Keratinocyte (primary cell): ENCODE data around the gene OSGEP. TPM values are rescaled to one million over a fixed set of nuclear protein-coding genes. Genes with fewer than 3 reads are reported as not detected.

ENCODE experiments used
- DNase-seq: peaks from one replicate; pipeline ENCODE4 v3.0.0-alpha.2; 2011; ENCODE audit warnings: low read depth, missing footprints, low spot score
- FAIRE-seq: peaks from 2 replicates; lab custom pipeline; 2011; peaks lifted over from hg19 to GRCh38; lab: Jason Lieb, UNC
- H2AFZ ChIP-seq: 2 replicates; pipeline ENCODE4 v1.6.0; 2012; ENCODE audit warnings: low read length, control low read depth, inconsistent platforms; ENCODE audit not compliant: control insufficient read depth
- H3K27ac ChIP-seq: 2 replicates; pipeline ENCODE4 v1.5.1; 2011; ENCODE audit warnings: low read length; ENCODE audit not compliant: control insufficient read depth, insufficient read depth
- H3K27me3 ChIP-seq: 3 replicates; pipeline ENCODE4 v1.6.0; 2011; ENCODE audit warnings: low read length; ENCODE audit not compliant: control insufficient read depth, insufficient read depth; ENCODE audit errors: extremely low read depth
- H3K36me3 ChIP-seq, 2 experiments: 2 replicates in 1 of 2; 3 replicates in 1 of 2; pipeline ENCODE4 v1.5.1; 2011; ENCODE audit warnings: low read length in 2 of 2, mild to moderate bottlenecking in 1 of 2; ENCODE audit not compliant: control insufficient read depth in 2 of 2, insufficient read depth in 2 of 2; ENCODE audit errors: extremely low read depth in 1 of 2
- H3K4me1 ChIP-seq: 3 replicates; pipeline ENCODE4 v1.5.1; 2011; ENCODE audit warnings: low read length; ENCODE audit not compliant: control insufficient read depth, insufficient read depth; ENCODE audit errors: extremely low read depth
- H3K4me2 ChIP-seq: 3 replicates; pipeline ENCODE4 v1.6.0; 2011; ENCODE audit warnings: low read depth, low read length; ENCODE audit not compliant: control insufficient read depth, insufficient read depth; ENCODE audit errors: extremely low read depth
- H3K4me3 ChIP-seq, 3 experiments: fragments of 200-600 bp in 1 of 3; sonication (generic) in 1 of 3; 2 replicates in 2 of 3; 3 replicates in 1 of 3; pipeline ENCODE4 v1.5.1; 2011 to 2016; ENCODE audit warnings: low read length in 3 of 3, mild to moderate bottlenecking in 3 of 3, control low read depth in 2 of 3, inconsistent platforms in 1 of 3, low read depth in 1 of 3, mixed read lengths in 1 of 3, mixed run types in 1 of 3, moderate library complexity in 1 of 3; ENCODE audit not compliant: control insufficient read depth in 2 of 3, insufficient read depth in 2 of 3; ENCODE audit errors: extremely low read depth in 1 of 3
- H3K79me2 ChIP-seq: 2 replicates; pipeline ENCODE4 v1.6.0; 2012; ENCODE audit warnings: low read length; ENCODE audit not compliant: control insufficient read depth, insufficient read depth
- H3K9ac ChIP-seq: 3 replicates; pipeline ENCODE4 v1.6.0; 2011; ENCODE audit warnings: low read length; ENCODE audit not compliant: control insufficient read depth, insufficient read depth; ENCODE audit errors: extremely low read depth
- H3K9me1 ChIP-seq: 3 replicates; pipeline ENCODE4 v1.6.0; 2011; ENCODE audit warnings: low read length; ENCODE audit not compliant: control insufficient read depth, insufficient read depth; ENCODE audit errors: extremely low read depth
- H3K9me3 ChIP-seq: 2 replicates; pipeline ENCODE4 v1.5.1; 2012; ENCODE audit warnings: low read depth, low read length; ENCODE audit not compliant: control insufficient read depth
- H4K20me1 ChIP-seq: 3 replicates; pipeline ENCODE4 v1.6.0; 2011; ENCODE audit warnings: low read length; ENCODE audit not compliant: control insufficient read depth, insufficient read depth; ENCODE audit errors: extremely low read depth
- EZH2 ChIP-seq: IDR thresholded peaks from one replicate; pipeline ENCODE4 v1.6.1; 2012; ENCODE audit warnings: inconsistent platforms, mild to moderate bottlenecking, low read length, moderate library complexity
- dilution Hi-C: fragments of 300-500 bp; cut with MboI; formaldehyde crosslinking; loops from one replicate; pipeline ENCODE4 v1.7.0; 2020; ENCODE audit warnings: low sequenced_read_pairs; ENCODE audit not compliant: extremely low pct_ligation_motif_present
- polyA plus RNA-seq, 5 experiments: library from polyadenylated mRNA; depleted of rRNA in 3 of 5; stranded (reverse) in 3 of 5; stranded (forward) in 1 of 5; unstranded in 1 of 5; fragments of >200 nt; gene quantifications; 1 replicate in 1 of 5; 2 replicates in 3 of 5; 3 replicates in 1 of 5; pipeline versions ENCODE4 v1.2.1 to v1.2.3, GENCODE V29; 2011 to 2012; ENCODE audit warnings: missing spikeins in 2 of 5, low read depth in 1 of 5, low replicate concordance in 1 of 5
- TF ChIP-seq, protein P1 (sequence below), 3 experiments: IDR thresholded peaks in 1 of 3; conservative IDR thresholded peaks in 1 of 3; optimal IDR thresholded peaks in 1 of 3; 2 replicates in 2 of 3; 3 replicates in 1 of 3; pipeline versions ENCODE3 to v1.5.1; 2011; ENCODE audit warnings: low read length in 3 of 3, mild to moderate bottlenecking in 3 of 3, moderate library complexity in 2 of 3, control low read depth in 1 of 3, inconsistent platforms in 1 of 3; ENCODE audit not compliant: insufficient read depth in 2 of 3; ENCODE audit errors: extremely low read depth in 1 of 3

Gene OSGEP
- polyA plus RNA-seq, 1 donor (not counting 4 experiments of a cell fraction or from before 2014, with no cell fraction given): 34.5 TPM

DNA sequence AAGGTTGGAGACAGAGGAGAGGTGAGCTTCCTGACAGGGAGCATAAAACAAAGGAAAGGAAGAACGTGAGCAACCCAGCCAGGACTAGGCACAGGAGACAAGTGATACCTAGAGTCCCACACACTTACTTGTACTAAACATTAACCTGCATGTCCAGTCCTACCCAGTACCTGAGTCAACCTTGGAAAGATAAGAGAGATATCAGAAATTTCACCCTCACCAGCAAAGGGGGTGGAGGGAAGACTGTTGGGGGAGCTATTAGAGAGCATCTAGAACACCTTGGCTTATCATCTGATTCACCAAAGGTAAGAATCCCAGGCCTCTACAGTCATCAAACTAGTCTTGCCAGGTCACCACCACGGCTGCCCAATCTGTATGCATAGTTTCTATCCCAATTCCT lies 29.8 kb downstream of the OSGEP start:
- Histone ChIP-seq H4K20me1 (no peaks in the 10 kb centered on the region), H3K4me3 (no peak overlapping the region), H3K27me3 (no peaks in the 10 kb centered on the region), H3K9me1 (no peaks in the 10 kb centered on the region), H3K4me1 (peaks cover 7% of the 10 kb centered on the region), H3K4me2 (no peak overlapping the region), H3K9ac (no peak overlapping the region), H3K27ac (no peak overlapping the region), H3K79me2 (no peaks in the 10 kb centered on the region), H3K36me3 (no peaks in the 10 kb centered on the region), H2AFZ (no peak overlapping the region), H3K9me3 (no peaks in the 10 kb centered on the region)
- dilution Hi-C loops: no loop called here
- DNase-seq (no peak), FAIRE-seq (no peak)
- no peak for TF ChIP-seq EZH2
- TF ChIP-seq, protein P1, sequence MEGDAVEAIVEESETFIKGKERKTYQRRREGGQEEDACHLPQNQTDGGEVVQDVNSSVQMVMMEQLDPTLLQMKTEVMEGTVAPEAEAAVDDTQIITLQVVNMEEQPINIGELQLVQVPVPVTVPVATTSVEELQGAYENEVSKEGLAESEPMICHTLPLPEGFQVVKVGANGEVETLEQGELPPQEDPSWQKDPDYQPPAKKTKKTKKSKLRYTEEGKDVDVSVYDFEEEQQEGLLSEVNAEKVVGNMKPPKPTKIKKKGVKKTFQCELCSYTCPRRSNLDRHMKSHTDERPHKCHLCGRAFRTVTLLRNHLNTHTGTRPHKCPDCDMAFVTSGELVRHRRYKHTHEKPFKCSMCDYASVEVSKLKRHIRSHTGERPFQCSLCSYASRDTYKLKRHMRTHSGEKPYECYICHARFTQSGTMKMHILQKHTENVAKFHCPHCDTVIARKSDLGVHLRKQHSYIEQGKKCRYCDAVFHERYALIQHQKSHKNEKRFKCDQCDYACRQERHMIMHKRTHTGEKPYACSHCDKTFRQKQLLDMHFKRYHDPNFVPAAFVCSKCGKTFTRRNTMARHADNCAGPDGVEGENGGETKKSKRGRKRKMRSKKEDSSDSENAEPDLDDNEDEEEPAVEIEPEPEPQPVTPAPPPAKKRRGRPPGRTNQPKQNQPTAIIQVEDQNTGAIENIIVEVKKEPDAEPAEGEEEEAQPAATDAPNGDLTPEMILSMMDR (optimal IDR thresholded peaks at IDR 0.05 in 1 of 3, IDR thresholded peaks at IDR 0.05 in 1 of 3, conservative IDR thresholded peaks at IDR 0.05 in 1 of 3; ENCODE audit: extremely low read depth in 1 of 3, insufficient read depth in 2 of 3, low read length in 3 of 3): no peak

- TF ChIP-seq, protein P1 (optimal IDR thresholded peaks at IDR 0.05 in 1 of 3, IDR thresholded peaks at IDR 0.05 in 1 of 3, conservative IDR thresholded peaks at IDR 0.05 in 1 of 3; ENCODE audit: extremely low read depth in 1 of 3, insufficient read depth in 2 of 3, low read length in 3 of 3): no peak
- no peak for TF ChIP-seq EZH2
- Histone ChIP-seq H3K36me3 (no peaks in the 10 kb centered on the region), H3K27me3 (no peaks in the 10 kb centered on the region), H3K4me1 (peaks cover 7% of the 10 kb centered on the region), H4K20me1 (no peaks in the 10 kb centered on the region), H3K27ac (no peak overlapping the region), H3K9me1 (no peaks in the 10 kb centered on the region), H2AFZ (no peak overlapping the region), H3K4me3 (no peak overlapping the region), H3K79me2 (no peaks in the 10 kb centered on the region), H3K4me2 (no peak overlapping the region), H3K9ac (no peak overlapping the region), H3K9me3 (no peaks in the 10 kb centered on the region)
- DNase-seq (no peak), FAIRE-seq (no peak)
- dilution Hi-C loops: no loop called here
Observed at GRCh38 chr14:20422886-20423285, 31.7 kb downstream of the OSGEP start.
